Hypothalamus (tissue), 51 donors: ENCODE results near the gene KRT8.
A peak's percentile ranks its signal among the peaks of the same experiment; 100 is the strongest.
"Not testable (repeated sequence)": the region's sequence is repeated elsewhere in the genome, so short reads cannot be mapped to it uniquely, and the experiment has no call there.

ENCODE experiments used
- DNase-seq, 51 donors: peaks; one replicate each; lab custom pipeline; 2025; lab: John Stamatoyannopoulos, UW

The KRT8 gene

DNA sequence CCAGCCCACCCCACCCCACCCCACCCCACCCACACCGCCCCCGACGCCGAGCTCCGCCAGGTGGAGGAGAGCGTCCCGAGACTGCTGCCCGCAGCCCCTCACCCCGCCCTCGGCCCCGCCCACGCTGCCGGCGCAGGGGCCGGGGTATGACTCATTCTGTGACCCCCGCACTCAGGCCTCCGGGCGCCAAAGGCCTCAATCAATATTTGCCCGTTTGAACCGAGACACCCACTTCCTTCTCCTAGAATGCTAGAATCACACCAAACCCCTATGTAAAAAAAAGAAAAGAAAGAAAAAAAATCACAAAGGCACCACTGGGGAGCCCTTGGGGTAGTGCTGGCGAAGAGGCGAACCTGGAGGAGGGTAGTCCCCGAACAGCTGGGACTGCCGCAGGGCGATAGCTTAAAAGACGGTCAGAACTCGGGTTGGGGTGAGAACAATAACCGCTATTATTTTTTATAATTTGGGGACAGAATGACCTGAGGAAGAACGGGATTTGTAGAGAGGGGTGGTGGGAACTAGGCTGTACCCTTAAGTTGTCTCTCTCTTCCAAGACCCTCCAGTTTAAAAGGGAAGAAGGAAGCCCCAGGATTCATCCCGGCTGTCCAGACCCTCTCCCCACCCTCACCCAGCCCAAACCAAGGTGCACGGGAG, 894 bp downstream of the KRT8 start:
- peak in 4 of 51 donors; percentile 3 to 22 (median 8) for DNase-seq

DNA sequence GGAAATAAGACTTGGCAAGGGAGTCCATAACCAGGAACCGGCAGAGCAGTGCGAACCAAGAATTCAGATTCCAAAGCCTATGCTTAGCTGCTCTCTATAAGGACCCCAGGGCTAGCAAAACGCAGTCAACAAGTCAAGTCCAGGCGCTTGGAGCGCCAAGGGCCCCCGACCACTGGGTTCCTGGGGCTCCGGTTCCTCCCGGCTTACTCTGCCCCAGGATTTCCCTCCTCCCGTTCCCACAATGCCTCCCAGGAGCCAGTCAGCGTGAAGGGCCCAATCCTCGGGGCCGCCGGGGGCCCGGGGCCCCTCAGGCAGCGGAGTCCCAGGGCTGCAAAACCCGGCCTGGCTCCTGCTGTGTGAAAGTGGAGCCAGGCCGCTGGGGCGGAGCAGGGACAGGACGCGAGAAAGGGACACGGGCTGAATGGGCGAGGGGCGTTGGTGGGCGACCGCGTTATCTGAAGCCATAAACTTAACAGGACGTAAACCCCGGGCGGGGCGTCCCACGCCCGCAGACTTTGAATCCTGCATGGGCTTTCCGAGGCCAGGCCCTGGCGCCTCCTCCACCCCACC, 1.5 kb downstream of the KRT8 start:
- peak in 43 of 51 donors; percentile 5 to 65 (median 29) for DNase-seq

DNA sequence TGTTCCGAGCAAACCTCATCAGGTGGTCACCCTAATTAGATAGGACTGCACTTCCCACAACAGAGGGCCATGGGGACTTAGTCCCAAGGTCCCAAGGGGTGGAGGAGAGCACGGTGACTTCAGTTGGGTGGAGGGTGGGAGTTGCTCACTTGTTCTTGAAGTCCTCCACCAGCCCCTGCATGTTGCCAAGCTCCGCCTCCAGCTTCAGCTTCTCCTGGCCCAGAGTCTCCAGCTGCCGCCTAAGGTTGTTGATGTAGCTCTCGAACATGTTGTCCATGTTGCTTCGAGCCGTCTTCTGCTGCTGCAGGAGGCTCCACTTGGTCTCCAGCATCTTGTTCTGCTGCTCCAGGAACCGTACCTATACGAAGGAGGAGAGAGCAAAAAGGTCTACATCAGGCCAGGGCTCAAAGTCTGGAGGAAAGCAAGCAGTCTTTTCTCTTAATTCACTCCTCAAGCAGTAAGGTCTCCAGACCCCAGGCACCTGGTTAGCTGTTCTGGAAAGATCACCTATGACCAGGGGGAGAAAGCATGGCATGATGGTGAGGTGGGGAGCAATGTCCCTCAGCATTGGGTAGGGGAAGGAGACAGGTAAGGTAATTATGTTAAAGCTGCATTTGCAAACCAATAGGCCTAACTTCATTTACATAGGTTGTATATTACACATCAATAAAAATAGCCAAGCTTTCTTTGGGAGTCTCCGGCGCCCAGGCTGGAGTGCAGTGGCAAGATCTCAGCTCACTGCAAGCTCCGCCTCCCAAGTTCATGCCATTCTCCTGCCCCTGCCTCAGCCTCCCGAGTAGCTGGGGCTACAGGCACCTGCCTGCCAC, 2.9 kb downstream of the KRT8 start:
- DNase-seq: no peak

DNA sequence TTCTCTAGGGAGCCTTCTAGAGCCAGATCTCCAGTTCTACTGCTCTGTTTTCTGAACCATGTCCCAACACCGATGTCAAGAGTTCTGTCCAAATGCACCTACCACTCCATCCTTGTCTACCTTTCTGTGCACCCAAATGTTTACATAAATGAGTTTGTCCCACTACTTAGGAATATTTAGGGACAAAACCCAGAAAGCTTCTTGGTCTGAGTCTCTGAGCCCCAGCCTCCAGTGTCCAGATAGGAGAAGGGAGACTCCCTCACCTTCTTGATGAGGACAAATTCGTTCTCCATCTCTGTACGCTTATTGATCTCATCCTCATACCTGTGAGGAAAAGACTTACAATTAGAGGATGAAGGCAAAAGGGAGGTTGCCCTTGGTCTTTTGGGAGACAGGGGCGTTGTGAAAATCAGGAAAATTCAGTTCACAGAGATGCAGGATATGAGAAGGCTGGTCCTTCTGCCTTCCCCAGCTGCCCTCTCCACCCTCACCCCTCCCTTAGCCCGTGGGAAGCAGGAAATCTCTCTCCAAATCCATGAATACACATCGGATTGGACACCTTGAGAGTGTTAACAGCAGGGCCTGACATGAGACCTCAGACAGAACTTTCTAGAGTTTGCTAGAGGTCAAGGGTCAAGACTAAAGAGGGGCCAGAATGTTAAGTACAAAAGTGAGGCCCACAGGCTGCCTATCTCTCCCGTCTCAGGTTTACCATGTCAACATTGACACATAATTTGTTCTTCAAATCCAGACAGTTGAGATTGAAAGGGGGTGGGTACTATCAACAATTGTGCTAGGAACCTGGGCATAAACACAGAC, 3.8 kb downstream of the KRT8 start:
- no peak for DNase-seq

DNA sequence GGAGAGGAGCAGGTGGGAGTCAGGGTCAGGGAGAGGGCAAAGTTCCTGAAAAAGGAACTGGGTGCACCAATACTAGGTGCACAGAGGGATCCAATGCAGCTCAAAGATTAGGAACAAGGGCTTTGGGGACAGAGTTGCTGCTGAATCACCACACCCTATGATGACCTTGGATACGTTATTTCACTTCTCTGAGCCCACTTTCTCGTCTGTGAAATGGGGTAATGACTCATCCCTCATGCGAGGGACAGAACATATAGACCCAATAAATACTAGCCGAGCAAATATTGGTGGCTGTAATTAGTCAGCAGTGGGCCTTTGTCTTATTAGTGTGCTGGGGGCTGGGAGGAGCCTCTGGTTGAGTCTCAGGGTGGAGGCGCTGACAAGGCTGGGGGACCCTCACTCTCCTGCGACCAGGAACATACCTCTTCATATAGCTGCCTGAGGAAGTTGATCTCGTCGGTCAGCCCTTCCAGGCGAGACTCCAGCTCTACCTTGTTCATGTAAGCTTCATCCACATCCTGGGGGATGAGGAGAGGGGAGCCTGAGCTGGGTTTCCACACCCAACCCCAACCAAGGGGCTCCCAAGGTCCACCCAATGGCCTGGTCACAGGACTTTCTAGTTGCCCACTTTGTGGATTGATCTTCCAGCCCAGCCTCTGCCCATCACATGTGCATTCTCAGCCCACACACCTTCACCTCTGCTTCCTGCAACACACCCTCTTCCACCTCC, 4.5 kb downstream of the KRT8 start:
- no peak for DNase-seq

DNA sequence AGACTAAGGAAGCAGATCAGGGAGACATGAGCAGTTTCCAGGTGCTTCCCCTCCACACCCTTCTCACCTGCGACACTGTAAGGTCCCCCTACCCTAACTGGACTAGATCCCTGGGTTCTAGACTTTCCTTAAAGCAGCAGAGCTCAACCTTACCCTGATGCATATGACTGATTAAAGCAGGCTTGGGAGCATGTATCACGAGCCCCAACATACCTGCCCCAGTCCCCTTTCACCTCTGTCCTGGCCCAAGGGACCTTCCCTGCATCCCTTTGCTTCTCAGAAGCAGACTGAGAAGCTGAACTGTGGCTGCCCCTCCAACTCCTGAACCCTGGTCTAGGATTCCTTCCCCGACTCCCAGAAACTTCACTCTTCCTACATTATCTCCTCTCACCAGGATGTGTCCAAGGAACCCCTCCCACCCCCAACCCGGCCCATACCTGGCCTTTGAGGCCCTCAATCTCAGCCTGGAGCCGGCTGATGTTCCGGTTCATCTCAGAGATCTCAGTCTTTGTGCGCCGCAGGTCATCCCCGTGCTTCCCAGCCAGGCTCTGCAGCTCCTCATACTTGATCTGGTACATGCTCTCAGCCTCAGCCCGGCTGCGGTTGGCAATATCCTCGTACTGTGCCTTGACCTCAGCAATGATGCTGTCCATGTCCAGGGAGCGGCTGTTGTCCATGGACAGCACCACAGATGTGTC, 5.4 kb downstream of the KRT8 start:
- no peak for DNase-seq

DNA sequence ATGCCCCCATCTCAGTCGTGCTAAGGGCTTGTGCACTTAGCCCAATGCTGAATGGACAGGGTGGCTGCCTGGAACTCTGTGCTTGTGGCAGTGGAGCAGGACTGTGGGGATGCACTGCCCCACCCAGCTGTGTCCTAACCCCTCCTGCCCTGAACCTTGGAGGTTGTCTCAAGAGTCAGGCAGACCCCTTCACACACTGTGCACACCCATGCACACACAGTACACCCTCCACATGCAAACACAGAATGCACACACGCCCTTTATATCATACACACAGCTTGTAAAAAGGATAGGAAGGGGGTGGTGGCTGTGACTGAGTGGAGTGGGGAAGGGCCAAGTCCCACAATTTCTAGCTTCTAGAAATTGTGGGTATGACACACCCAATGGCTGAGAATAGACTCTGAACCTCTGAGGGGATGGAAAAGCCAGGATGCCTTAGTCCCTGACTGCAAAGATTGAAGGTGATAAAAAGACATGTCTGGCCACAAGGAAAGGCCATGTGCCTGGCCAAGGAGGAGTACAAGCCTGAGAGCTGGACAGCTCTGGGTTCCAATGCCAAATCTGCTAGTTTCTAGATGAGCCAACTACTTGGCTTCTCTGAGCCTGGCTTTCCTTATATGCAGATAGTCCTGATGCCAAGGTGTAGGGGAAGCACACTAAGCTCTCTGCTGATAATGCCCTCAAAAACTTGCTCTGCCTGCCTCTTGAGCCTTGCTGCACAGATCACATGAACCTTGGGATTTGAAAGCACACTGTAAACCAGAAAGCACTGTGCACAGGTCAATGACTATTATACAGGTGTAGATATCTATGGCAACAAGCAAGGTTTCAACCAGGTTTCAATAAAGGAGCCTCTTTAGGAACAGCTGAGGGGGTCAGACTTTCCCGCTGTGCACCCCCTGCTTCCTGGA, 8.4 kb downstream of the KRT8 start:
- no peak for DNase-seq

DNA sequence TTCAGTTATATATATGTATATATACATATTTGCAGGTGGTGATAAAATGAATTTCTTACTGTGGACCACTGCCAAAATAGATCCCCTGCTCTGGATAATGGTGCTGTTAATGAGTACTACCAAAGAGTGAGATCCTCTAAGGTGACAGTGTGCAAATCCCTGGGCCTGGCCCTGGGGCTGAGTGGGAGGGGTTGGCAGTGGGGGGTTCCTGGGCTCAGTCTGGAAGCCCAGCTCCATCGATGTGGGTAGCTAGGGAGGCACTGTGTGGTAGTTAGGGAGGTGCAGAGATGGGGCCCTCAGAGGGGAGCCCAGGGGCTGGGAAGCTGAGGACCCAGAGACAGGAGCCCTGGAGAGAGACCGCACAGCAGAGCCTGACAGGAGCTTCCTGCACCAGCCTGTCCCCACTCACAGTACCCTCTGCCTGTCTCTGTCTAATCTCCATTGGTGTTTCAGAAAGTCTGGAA, 9.1 kb downstream of the KRT8 start:
- DNase-seq: no peak

DNA sequence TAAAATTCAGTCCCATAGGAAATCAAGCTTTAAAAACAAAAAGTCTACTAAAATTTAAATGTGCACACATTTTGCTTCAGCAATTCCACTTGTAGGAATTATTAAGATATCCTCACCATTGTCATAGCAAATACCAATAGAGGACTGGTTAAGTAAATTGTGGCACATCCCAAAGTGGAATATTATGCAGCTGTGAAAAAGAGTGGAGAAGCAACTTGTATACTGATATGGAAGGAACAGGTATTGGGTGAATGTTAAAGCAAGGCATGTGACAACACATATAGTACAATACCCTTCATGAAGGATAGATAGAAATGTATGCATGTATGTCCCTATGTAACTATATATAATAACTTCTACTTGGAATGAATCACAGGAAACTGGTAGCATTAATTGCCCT, 11.9 kb downstream of the KRT8 start:
- no peak for DNase-seq

DNA sequence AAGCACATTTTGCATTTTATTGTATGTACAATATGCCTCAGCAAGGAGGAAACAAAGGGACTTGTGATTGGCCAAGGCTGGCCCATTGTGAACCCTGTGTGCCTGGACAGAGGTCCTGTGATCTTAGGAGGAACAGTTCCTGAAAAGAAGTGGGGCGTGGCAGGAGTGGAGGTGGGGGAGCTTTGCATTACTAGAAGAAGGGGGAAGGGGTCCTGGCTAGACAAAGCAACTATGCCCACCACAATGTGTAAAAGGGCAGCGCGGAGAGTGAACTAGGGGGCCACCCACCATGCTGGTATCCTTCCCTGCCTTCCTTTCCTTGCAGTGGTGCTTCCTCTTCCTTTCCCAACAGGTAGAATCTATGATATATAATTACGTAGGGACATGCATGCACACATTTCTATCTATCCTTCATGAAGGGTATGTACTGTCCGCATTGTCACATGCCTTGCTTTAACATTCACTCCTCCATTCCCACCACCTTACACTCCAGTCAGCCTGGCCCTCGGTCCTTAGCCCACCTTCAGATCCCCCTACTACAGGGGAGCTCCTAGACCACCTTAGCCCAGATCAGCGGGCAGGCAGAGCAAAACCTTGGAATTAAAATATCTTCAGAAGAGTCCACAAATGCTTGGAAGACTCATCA, 12.5 kb downstream of the KRT8 start:
- no peak for DNase-seq

DNA sequence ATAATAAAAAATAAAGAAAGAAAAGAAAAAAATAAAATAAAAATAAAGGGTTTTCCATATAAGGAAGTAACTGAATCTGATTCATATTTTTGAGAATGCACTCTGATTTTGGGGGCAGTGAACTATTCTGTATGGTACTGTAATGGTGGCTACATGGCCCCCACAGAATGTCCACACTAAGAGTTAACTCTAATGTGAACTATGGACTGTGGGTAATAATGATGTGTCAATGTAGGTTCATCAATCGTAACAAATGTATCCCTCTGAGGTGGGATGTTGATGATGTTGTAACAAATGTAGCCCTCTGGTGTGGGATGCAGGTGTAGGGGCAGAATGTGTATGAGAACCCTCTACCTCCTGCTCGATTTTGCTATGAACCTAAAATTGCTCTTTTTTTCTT, 13.8 kb downstream of the KRT8 start:
- DNase-seq: no peak

DNA sequence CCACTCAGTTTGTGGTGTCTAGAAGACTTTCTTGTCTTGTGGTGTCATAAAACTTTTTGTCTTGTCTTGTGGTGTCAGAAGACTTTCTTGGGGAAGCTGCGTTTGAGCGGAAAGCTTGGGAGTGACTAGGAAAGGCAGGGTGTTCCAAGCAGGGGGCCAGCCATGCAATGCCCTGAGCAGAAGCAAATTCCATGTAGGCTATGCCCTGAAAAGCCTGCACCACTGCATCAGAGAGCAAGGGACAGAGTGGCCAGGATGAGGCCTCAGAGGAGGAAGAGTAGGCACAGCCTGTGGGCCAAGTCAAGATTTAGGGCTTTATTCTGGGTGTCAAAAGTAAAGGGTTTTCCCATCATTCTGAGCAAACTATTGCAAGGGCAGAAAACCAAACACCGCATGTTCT, 14.5 kb downstream of the KRT8 start:
- no peak for DNase-seq

DNA sequence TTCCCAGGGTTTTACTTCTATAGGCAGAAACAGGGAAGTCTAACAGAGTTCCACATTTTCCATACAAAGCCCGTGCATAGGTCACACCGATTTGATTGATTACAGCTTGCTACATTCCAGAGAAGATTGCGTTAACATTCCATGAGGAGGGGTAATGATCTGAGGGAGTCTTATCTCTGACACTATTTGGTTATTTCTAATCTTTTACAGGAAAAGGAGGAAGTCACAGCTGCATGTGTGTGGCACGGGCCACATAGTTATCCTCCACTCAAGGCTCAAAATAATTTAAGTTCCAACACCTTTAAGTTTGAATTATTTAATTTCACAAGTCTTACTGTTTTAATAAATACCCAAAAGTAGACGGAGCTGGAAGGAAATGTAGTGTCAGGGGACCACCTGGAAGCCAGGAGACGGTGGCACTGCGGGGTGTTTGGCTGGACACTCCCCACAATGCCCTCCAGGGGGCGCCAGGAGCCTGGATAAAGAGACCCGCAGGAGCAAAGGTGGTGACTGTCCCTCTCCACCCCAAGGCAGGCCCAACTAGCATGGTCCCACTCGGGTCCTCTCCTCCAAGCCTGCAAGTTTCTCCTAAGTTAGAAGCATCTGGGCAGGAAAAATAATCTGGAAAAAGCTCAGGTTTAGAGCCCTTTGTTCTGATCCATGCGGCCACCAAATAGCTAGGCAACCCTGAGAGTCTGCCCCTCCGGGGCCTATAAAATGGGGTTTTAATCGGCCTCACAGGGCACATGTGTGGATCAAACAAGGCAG, 20.2 kb downstream of the KRT8 start:
- peak in 43 of 51 donors; percentile 9 to 80 (median 39) for DNase-seq

DNA sequence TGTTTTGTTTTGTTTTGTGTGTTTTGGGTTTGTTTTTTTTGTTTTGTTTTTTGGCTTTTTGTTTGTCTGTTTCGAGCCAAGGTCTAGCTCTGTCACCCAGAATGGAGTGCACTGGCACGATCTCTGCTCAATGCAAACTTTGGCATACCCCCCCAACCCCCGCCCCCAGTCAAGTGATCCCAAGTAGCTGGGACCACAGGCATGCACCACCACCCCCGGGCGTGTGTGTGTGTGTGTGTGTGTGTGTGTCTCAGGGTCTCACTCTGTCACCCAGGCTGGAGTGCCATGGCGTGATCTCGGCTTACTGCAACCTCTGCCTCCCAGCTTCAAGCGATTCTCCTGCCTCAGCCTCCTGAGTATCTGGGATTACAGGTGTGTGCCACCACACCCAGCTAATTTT, 24.4 kb downstream of the KRT8 start:
- DNase-seq: not testable (repeated sequence)

DNA sequence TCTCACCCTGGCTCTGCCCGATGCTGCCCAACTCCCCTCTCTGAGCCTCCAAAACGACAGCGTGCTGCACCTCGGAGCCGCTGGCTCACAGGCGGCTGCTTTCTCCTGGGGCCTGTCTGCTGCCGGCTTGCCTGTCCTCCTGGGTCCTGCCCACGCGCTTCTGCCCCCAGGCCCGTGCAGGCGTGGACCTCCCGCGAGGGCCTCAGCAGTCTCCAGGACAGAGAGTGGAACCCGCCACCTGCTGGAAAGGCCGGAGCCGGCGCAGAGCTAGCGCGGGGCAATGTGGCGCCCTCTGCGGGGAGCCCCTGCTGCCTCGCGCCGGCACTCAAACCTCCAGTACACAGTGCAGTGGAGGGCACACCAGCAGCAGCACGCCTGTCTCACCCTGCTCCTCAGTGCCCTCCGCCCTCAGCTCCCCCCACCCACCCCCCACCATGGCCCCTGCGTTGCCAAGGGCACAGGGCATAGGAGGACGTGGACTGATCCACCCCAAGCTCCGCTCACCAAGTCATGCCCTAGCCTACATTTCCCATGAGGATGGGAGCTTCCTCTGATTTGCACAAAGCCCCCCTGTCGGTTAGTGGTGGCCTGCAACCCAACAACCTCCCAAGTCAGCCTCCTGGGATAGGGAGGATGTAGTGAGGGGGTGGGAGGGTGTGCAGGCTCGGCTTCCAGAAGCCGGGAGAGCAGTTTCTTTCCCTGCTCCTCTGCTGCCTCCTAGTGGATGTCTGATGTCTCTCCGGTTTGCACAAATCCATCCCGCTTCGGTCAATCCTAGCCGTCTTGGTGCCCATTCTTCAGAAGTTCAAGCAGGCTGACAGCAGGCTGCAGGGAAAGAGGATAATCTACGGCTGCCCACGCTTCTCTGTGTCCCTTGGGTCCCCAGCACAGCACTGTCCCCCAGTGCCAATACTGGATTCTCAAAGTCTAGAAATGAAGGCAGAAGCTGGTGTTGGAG, 25.2 kb downstream of the KRT8 start:
- peak in 47 of 51 donors; percentile 6 to 85 (median 51) for DNase-seq
